ENCODE data around the gene HEG1.
"Not testable (repeated sequence)": the region's sequence is repeated elsewhere in the genome, so short reads cannot be mapped to it uniquely, and the experiment has no call there.

HEG1 gene

GRCh38 chr3:125098611-125099291 is 43.0 kb upstream of the HEG1 start:
- no peak for DNase-seq (ENCODE audit: extremely low read depth, insufficient read length)
- Histone ChIP-seq H3K4me3 (replicated peaks; ENCODE audit: low read depth, low read length) (no peak overlapping the region), H3K27me3 (replicated peaks; ENCODE audit: control insufficient read depth, insufficient read depth, low read length) (no peaks in the 10 kb centered on the region), H3K36me3 (ENCODE audit: control insufficient read depth, insufficient read depth, low read length) (peaks cover 16% of the 10 kb centered on the region)
- TF ChIP-seq, protein P1, sequence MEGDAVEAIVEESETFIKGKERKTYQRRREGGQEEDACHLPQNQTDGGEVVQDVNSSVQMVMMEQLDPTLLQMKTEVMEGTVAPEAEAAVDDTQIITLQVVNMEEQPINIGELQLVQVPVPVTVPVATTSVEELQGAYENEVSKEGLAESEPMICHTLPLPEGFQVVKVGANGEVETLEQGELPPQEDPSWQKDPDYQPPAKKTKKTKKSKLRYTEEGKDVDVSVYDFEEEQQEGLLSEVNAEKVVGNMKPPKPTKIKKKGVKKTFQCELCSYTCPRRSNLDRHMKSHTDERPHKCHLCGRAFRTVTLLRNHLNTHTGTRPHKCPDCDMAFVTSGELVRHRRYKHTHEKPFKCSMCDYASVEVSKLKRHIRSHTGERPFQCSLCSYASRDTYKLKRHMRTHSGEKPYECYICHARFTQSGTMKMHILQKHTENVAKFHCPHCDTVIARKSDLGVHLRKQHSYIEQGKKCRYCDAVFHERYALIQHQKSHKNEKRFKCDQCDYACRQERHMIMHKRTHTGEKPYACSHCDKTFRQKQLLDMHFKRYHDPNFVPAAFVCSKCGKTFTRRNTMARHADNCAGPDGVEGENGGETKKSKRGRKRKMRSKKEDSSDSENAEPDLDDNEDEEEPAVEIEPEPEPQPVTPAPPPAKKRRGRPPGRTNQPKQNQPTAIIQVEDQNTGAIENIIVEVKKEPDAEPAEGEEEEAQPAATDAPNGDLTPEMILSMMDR (IDR thresholded peaks at IDR 0.05; ENCODE audit: insufficient read depth, low read length, poor library complexity, severe bottlenecking) = no peak

DNA sequence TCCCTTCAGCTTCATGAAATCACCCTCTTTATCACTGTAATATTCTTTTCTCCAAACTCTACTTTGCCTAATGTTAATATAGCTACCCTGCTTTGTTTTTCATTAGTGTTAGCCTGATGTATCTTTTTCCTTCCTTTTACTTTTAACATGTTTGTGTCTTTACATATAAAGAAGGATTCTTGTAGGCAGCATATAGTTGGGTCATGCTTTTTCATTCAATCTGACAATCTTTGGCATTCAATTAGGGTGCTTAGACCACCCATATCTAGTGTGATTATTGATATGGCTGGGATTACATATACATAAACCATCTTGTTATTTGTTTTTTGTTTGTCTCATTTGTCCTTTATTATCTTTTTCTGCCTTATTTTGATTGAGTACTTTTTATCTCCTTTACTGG is 34.9 kb upstream of the HEG1 start:
- no peak for DNase-seq (ENCODE audit: extremely low read depth, insufficient read length)
- no peak overlapping the region for H3K4me3 ChIP-seq (replicated peaks; ENCODE audit: low read depth, low read length)
- H3K36me3 ChIP-seq (ENCODE audit: control insufficient read depth, insufficient read depth, low read length) = peaks cover 29% of the 10 kb centered on the region
- TF ChIP-seq, protein P1 (IDR thresholded peaks at IDR 0.05; ENCODE audit: insufficient read depth, low read length, poor library complexity, severe bottlenecking) = no peak
- H3K27me3 ChIP-seq (replicated peaks; ENCODE audit: control insufficient read depth, insufficient read depth, low read length) = no peaks in the 10 kb centered on the region

GRCh38 chr3:125087768-125088391 is 32.1 kb upstream of the HEG1 start:
- Histone ChIP-seq H3K36me3 (ENCODE audit: control insufficient read depth, insufficient read depth, low read length) (peaks cover 24% of the 10 kb centered on the region), H3K4me3 (replicated peaks; ENCODE audit: low read depth, low read length) (no peak overlapping the region), H3K27me3 (replicated peaks; ENCODE audit: control insufficient read depth, insufficient read depth, low read length) (no peaks in the 10 kb centered on the region)
- no peak for DNase-seq (ENCODE audit: extremely low read depth, insufficient read length)
- TF ChIP-seq, protein P1 (IDR thresholded peaks at IDR 0.05; ENCODE audit: insufficient read depth, low read length, poor library complexity, severe bottlenecking) = no peak

GRCh38 chr3:125085166-125085565 is 29.4 kb upstream of the HEG1 start:
- DNase-seq (ENCODE audit: extremely low read depth, insufficient read length) = no peak
- Histone ChIP-seq H3K27me3 (replicated peaks; ENCODE audit: control insufficient read depth, insufficient read depth, low read length) (no peaks in the 10 kb centered on the region), H3K36me3 (ENCODE audit: control insufficient read depth, insufficient read depth, low read length) (peaks cover 27% of the 10 kb centered on the region), H3K4me3 (replicated peaks; ENCODE audit: low read depth, low read length) (no peak overlapping the region)
- TF ChIP-seq, protein P1 (IDR thresholded peaks at IDR 0.05; ENCODE audit: insufficient read depth, low read length, poor library complexity, severe bottlenecking) = no peak

GRCh38 chr3:125083776-125084175 is 28.0 kb upstream of the HEG1 start:
- H3K36me3 ChIP-seq (ENCODE audit: control insufficient read depth, insufficient read depth, low read length) = peaks cover 29% of the 10 kb centered on the region
- H3K27me3 ChIP-seq (replicated peaks; ENCODE audit: control insufficient read depth, insufficient read depth, low read length) = no peaks in the 10 kb centered on the region
- TF ChIP-seq, protein P1 (IDR thresholded peaks at IDR 0.05; ENCODE audit: insufficient read depth, low read length, poor library complexity, severe bottlenecking) = no peak
- DNase-seq (ENCODE audit: extremely low read depth, insufficient read length) = no peak
- H3K4me3 ChIP-seq (replicated peaks; ENCODE audit: low read depth, low read length) = no peak overlapping the region

DNA sequence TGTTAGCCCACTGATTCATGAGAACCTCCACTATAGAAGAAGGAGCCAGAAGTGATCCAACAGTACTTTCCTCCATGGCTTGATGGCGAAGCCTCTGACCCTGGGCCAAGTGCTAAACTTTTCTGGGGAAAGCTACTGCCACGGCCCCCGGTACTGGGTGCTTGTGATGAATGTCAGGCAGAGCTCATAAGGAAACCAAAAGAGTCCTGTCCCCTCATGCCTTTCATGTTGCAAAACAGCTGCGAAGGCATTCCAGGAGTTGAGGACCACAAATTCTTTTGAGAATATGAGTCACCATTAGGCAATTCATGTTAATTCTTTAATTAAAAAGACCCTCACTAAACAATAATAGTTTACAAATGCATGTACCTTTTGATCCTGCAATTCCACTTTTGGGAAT is 26.5 kb upstream of the HEG1 start:
- H3K36me3 ChIP-seq (ENCODE audit: control insufficient read depth, insufficient read depth, low read length) = peaks cover 26% of the 10 kb centered on the region
- not testable (repeated sequence) for DNase-seq (ENCODE audit: extremely low read depth, insufficient read length); H3K4me3 ChIP-seq (replicated peaks; ENCODE audit: low read depth, low read length); H3K27me3 ChIP-seq (replicated peaks; ENCODE audit: control insufficient read depth, insufficient read depth, low read length)
